ENCODE data around the gene CLCN5. TPM values are rescaled to one million over a fixed set of nuclear protein-coding genes. Genes with fewer than 3 reads are reported as not detected.
"Not testable (repeated sequence)": the region's sequence is repeated elsewhere in the genome, so short reads cannot be mapped to it uniquely, and the experiment has no call there.

CLCN5 gene
- total RNA-seq, 6 donors from 2014 or later = 4.2 to 14.4 (median 10.2) TPM

- no peak overlapping the region for H3K27ac ChIP-seq
- 75 to 100% methylated on average over 2 of the region's 2 CpGs for WGBS, 2 donors
- peaks cover 0 to 3% (median 0%) of the 10 kb centered on the region in 4 donors for H3K27me3 ChIP-seq
- H3K4me3 ChIP-seq = no peak overlapping the region
- no peaks in the 10 kb centered on the region for H3K4me1 ChIP-seq
- no peaks in the 10 kb centered on the region for H3K36me3 ChIP-seq
- TF ChIP-seq CTCF (IDR thresholded peaks at IDR 0.05) (no peak), EP300 (IDR thresholded peaks at IDR 0.05) (no peak), POLR2AphosphoS5 (IDR thresholded peaks at IDR 0.05) (no peak), POLR2A (IDR thresholded peaks at IDR 0.05) (no peak)
- H3K9me3 ChIP-seq = no peaks in the 10 kb centered on the region
- no peak for ATAC-seq (ENCODE audit: low FRiP score in 2 of 2)
- no peak for DNase-seq
These were observed 81.5 kb downstream of the CLCN5 start for GRCh38 chrX:50003927-50004326.

GRCh38 chrX:50025591-50025990, 103.2 kb downstream of the CLCN5 start:
- H3K27me3 ChIP-seq; ATAC-seq (ENCODE audit: low FRiP score in 2 of 2): not testable (repeated sequence)

GRCh38 chrX:50035126-50035525, 112.7 kb downstream of the CLCN5 start:
- Histone ChIP-seq H3K27ac (no peak overlapping the region), H3K4me3 (no peak overlapping the region), H3K4me1 (no peaks in the 10 kb centered on the region), H3K9me3 (no peaks in the 10 kb centered on the region), H3K27me3 (no peaks in the 10 kb centered on the region), H3K36me3 (no peaks in the 10 kb centered on the region)
- TF ChIP-seq POLR2AphosphoS5 (IDR thresholded peaks at IDR 0.05) (no peak), CTCF (IDR thresholded peaks at IDR 0.05) (no peak), EP300 (IDR thresholded peaks at IDR 0.05) (no peak), POLR2A (IDR thresholded peaks at IDR 0.05) (no peak)
- ATAC-seq (ENCODE audit: low FRiP score in 2 of 2) = no peak
- DNase-seq = no peak

More at GRCh38 chrX:50025591-50025990, 103.2 kb downstream of the CLCN5 start:
- not testable (repeated sequence) for H3K4me1 ChIP-seq, DNase-seq, H3K36me3 ChIP-seq, H3K4me3 ChIP-seq, H3K27ac ChIP-seq, H3K9me3 ChIP-seq
- 56 to 60% methylated on average over 5 of the region's 5 CpGs for WGBS, 2 donors

GRCh38 chrX:50036426-50036825, 114.0 kb downstream of the CLCN5 start:
- H3K4me1 ChIP-seq = no peaks in the 10 kb centered on the region
- TF ChIP-seq CTCF (IDR thresholded peaks at IDR 0.05) (no peak), EP300 (IDR thresholded peaks at IDR 0.05) (no peak), POLR2AphosphoS5 (IDR thresholded peaks at IDR 0.05) (no peak), POLR2A (IDR thresholded peaks at IDR 0.05) (no peak)
- H3K4me3 ChIP-seq = no peak overlapping the region
- no peak overlapping the region for H3K27ac ChIP-seq
- H3K36me3 ChIP-seq = no peaks in the 10 kb centered on the region
- DNase-seq (no peak), ATAC-seq (ENCODE audit: low FRiP score in 2 of 2) (no peak)
- no peaks in the 10 kb centered on the region for H3K9me3 ChIP-seq
- no peaks in the 10 kb centered on the region for H3K27me3 ChIP-seq
- WGBS, 2 donors = 29 to 31% methylated on average over 2 of the region's 2 CpGs

GRCh38 chrX:50045823-50046222, 123.4 kb downstream of the CLCN5 start:
- DNase-seq (no peak), ATAC-seq (ENCODE audit: low FRiP score in 2 of 2) (no peak)
- TF ChIP-seq EP300 (IDR thresholded peaks at IDR 0.05) = no peak
- TF ChIP-seq POLR2AphosphoS5 (IDR thresholded peaks at IDR 0.05) = no peak
- no peak for TF ChIP-seq POLR2A (IDR thresholded peaks at IDR 0.05)
- TF ChIP-seq CTCF (IDR thresholded peaks at IDR 0.05) = no peak
- Histone ChIP-seq H3K27me3 (no peaks in the 10 kb centered on the region), H3K27ac (no peak overlapping the region), H3K4me1 (no peaks in the 10 kb centered on the region), H3K9me3 (no peaks in the 10 kb centered on the region), H3K4me3 (no peak overlapping the region), H3K36me3 (no peaks in the 10 kb centered on the region)
- 71 to 84% methylated on average over 3 of the region's 3 CpGs for WGBS, 2 donors
